HG03097 (cell line): ENCODE measurements around the gene SLC35F5.
"Not testable (repeated sequence)": the region's sequence is repeated elsewhere in the genome, so short reads cannot be mapped to it uniquely, and the experiment has no call there.

ENCODE experiments used
- ATAC-seq: cut with Tn5 transposase; IDR thresholded peaks from one replicate; pipeline ENCODE4 v1.9.1; 2021; ENCODE audit not compliant: unreplicated experiment, low FRiP score

SLC35F5 gene

GRCh38 chr2:113756355-113757137 lies at the start of gene SLC35F5:
SLC35F5 (minus strand) TSS chr2:113756642; CDS start chr2:113756409, 233 bp downstream.
- peak; percentile 93 for ATAC-seq

- ATAC-seq: no peak
Observed at GRCh38 chr2:113799375-113799774, 42.9 kb upstream of the SLC35F5 start.

- ATAC-seq: no peak
Observed at GRCh38 chr2:113797237-113797636, 40.8 kb upstream of the SLC35F5 start.

GRCh38 chr2:113796592-113797175 lies 40.2 kb upstream of the SLC35F5 start:
- no peak for ATAC-seq

GRCh38 chr2:113795405-113795920 lies 39.0 kb upstream of the SLC35F5 start:
- ATAC-seq: no peak

GRCh38 chr2:113791697-113792590 lies 35.5 kb upstream of the SLC35F5 start:
- ATAC-seq: peak; percentile 97

GRCh38 chr2:113784823-113785744 lies 28.6 kb upstream of the SLC35F5 start:
- ATAC-seq: no peak

- no peak for ATAC-seq
Observed at GRCh38 chr2:113780472-113780871, 24.0 kb upstream of the SLC35F5 start.

- ATAC-seq: no peak
Observed at GRCh38 chr2:113777371-113777770, 20.9 kb upstream of the SLC35F5 start.

GRCh38 chr2:113776949-113777348 lies 20.5 kb upstream of the SLC35F5 start:
- ATAC-seq: no peak

GRCh38 chr2:113774616-113775015 lies 18.2 kb upstream of the SLC35F5 start:
- ATAC-seq: not testable (repeated sequence)

- ATAC-seq: no peak
Observed at GRCh38 chr2:113770929-113771328, 14.5 kb upstream of the SLC35F5 start.

GRCh38 chr2:113769555-113769954 lies 13.1 kb upstream of the SLC35F5 start:
- no peak for ATAC-seq

GRCh38 chr2:113768770-113769169 lies 12.3 kb upstream of the SLC35F5 start:
- no peak for ATAC-seq

- ATAC-seq: no peak
Observed at GRCh38 chr2:113767811-113768460, 11.5 kb upstream of the SLC35F5 start.

- no peak for ATAC-seq
Observed at GRCh38 chr2:113765276-113765675, 8.8 kb upstream of the SLC35F5 start.

- ATAC-seq: no peak
Observed at GRCh38 chr2:113762377-113763118, 6.1 kb upstream of the SLC35F5 start.

GRCh38 chr2:113760400-113760799 lies 4.0 kb upstream of the SLC35F5 start:
- no peak for ATAC-seq
